Nephron (organoid): Measurements from ENCODE around the gene LOXHD1.

ENCODE experiments used
- H3K27ac Mint-ChIP-seq, 3 experiments: 2 replicates each; pipeline ENCODE4 v1.8.0; 2020; ENCODE audit warnings: mixed read lengths in 3 of 3, mild to moderate bottlenecking in 2 of 3, moderate library complexity in 1 of 3
- H3K27me3 Mint-ChIP-seq: 2 replicates; pipeline ENCODE4 v1.8.0; 2021; ENCODE audit warnings: low read depth, mild to moderate bottlenecking, moderate library complexity, mixed read lengths
- H3K36me3 Mint-ChIP-seq: 2 replicates; pipeline ENCODE4 v1.8.0; 2020; ENCODE audit warnings: low read depth, mixed read lengths
- H3K4me1 Mint-ChIP-seq: 2 replicates; pipeline ENCODE4 v1.8.0; 2020; ENCODE audit warnings: mixed read lengths
- H3K4me3 Mint-ChIP-seq, 3 experiments: 2 replicates each; pipeline ENCODE4 v1.8.0; 2020; ENCODE audit warnings: mild to moderate bottlenecking in 3 of 3, mixed read lengths in 3 of 3, moderate library complexity in 2 of 3
- H3K9me3 Mint-ChIP-seq: 2 replicates; pipeline ENCODE4 v1.8.0; 2020; ENCODE audit warnings: mixed read lengths
- TF ChIP-seq, protein P1 (sequence below), 3 experiments: fragments of 200-600 bp; sonication (generic); IDR thresholded peaks; one replicate each; pipeline ENCODE4 v1.5.0; 2021; ENCODE audit warnings: antibody characterized with exemption in 3 of 3; ENCODE audit not compliant: unreplicated experiment in 3 of 3

Gene LOXHD1

DNA sequence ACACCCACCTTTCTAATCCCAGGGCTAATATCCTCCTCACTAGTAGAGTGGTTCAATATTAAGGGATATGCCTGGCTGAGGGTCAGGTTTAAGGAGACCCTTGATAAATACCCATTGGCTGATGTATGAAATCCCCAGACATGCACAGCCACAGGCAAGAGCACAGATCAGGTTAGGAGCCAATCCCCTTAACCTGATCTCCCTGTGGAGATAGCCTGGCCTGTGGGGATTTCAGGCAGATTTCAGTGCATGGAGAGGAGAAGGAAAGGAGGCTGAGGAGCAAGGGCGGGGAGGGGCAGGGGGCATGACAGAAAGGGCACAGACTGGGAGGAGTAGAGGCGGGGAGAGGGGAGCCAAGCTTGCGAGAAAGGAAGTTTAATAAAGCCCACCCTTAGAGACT, 129.0 kb downstream of the LOXHD1 start:
- Mint-ChIP-seq H3K9me3 (no peaks in the 10 kb centered on the region), H3K4me3 (no peak overlapping the region), H3K36me3 (no peaks in the 10 kb centered on the region), H3K27me3 (peaks cover 31% of the 10 kb centered on the region), H3K27ac (no peak overlapping the region), H3K4me1 (no peaks in the 10 kb centered on the region)
- TF ChIP-seq, protein P1, sequence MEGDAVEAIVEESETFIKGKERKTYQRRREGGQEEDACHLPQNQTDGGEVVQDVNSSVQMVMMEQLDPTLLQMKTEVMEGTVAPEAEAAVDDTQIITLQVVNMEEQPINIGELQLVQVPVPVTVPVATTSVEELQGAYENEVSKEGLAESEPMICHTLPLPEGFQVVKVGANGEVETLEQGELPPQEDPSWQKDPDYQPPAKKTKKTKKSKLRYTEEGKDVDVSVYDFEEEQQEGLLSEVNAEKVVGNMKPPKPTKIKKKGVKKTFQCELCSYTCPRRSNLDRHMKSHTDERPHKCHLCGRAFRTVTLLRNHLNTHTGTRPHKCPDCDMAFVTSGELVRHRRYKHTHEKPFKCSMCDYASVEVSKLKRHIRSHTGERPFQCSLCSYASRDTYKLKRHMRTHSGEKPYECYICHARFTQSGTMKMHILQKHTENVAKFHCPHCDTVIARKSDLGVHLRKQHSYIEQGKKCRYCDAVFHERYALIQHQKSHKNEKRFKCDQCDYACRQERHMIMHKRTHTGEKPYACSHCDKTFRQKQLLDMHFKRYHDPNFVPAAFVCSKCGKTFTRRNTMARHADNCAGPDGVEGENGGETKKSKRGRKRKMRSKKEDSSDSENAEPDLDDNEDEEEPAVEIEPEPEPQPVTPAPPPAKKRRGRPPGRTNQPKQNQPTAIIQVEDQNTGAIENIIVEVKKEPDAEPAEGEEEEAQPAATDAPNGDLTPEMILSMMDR (IDR thresholded peaks at IDR 0.05; ENCODE audit: unreplicated experiment in 3 of 3): no peak

- H3K9me3 Mint-ChIP-seq: no peaks in the 10 kb centered on the region
- peaks cover 19% of the 10 kb centered on the region for H3K27me3 Mint-ChIP-seq
- H3K4me1 Mint-ChIP-seq: no peaks in the 10 kb centered on the region
- no peak overlapping the region for H3K27ac Mint-ChIP-seq
- H3K36me3 Mint-ChIP-seq: no peaks in the 10 kb centered on the region
- no peak overlapping the region for H3K4me3 Mint-ChIP-seq
- TF ChIP-seq, protein P1 (IDR thresholded peaks at IDR 0.05; ENCODE audit: unreplicated experiment in 3 of 3): no peak
Observed at GRCh38 chr18:46519870-46520269, 137.2 kb downstream of the LOXHD1 start.

- H3K4me1 Mint-ChIP-seq: no peaks in the 10 kb centered on the region
- no peak overlapping the region for H3K27ac Mint-ChIP-seq
- H3K27me3 Mint-ChIP-seq: peaks cover 21% of the 10 kb centered on the region
- no peaks in the 10 kb centered on the region for H3K36me3 Mint-ChIP-seq
- TF ChIP-seq, protein P1 (IDR thresholded peaks at IDR 0.05; ENCODE audit: unreplicated experiment in 3 of 3): no peak
- no peak overlapping the region for H3K4me3 Mint-ChIP-seq
- H3K9me3 Mint-ChIP-seq: no peaks in the 10 kb centered on the region
Observed at GRCh38 chr18:46518438-46518837, 138.6 kb downstream of the LOXHD1 start.

- no peak overlapping the region for H3K27ac Mint-ChIP-seq
- peaks cover 3% of the 10 kb centered on the region for H3K9me3 Mint-ChIP-seq
- TF ChIP-seq, protein P1 (IDR thresholded peaks at IDR 0.05; ENCODE audit: unreplicated experiment in 3 of 3): no peak
- no peaks in the 10 kb centered on the region for H3K4me1 Mint-ChIP-seq
- no peak overlapping the region for H3K4me3 Mint-ChIP-seq
- peaks cover 29% of the 10 kb centered on the region for H3K27me3 Mint-ChIP-seq
- H3K36me3 Mint-ChIP-seq: no peaks in the 10 kb centered on the region
Observed at GRCh38 chr18:46516555-46516954, 140.5 kb downstream of the LOXHD1 start.

- Mint-ChIP-seq H3K36me3 (no peaks in the 10 kb centered on the region), H3K4me3 (no peak overlapping the region), H3K4me1 (no peaks in the 10 kb centered on the region), H3K27me3 (peaks cover 29% of the 10 kb centered on the region), H3K27ac (no peak overlapping the region), H3K9me3 (peaks cover 3% of the 10 kb centered on the region)
- TF ChIP-seq, protein P1 (IDR thresholded peaks at IDR 0.05; ENCODE audit: unreplicated experiment in 3 of 3): no peak
Observed at GRCh38 chr18:46510386-46510785, 146.6 kb downstream of the LOXHD1 start.

GRCh38 chr18:46509530-46509929, 147.5 kb downstream of the LOXHD1 start:
- TF ChIP-seq, protein P1 (IDR thresholded peaks at IDR 0.05; ENCODE audit: unreplicated experiment in 3 of 3): no peak

More at GRCh38 chr18:46509530-46509929, 147.5 kb downstream of the LOXHD1 start:
- no peaks in the 10 kb centered on the region for H3K4me1 Mint-ChIP-seq
- H3K4me3 Mint-ChIP-seq: no peak overlapping the region
- H3K27ac Mint-ChIP-seq: no peak overlapping the region
- peaks cover 33% of the 10 kb centered on the region for H3K27me3 Mint-ChIP-seq
- H3K36me3 Mint-ChIP-seq: no peaks in the 10 kb centered on the region
- H3K9me3 Mint-ChIP-seq: peaks cover 3% of the 10 kb centered on the region
